Measurements from ENCODE around the gene QSOX2.
"Not testable (repeated sequence)": the region's sequence is repeated elsewhere in the genome, so short reads cannot be mapped to it uniquely, and the experiment has no call there.

DNA sequence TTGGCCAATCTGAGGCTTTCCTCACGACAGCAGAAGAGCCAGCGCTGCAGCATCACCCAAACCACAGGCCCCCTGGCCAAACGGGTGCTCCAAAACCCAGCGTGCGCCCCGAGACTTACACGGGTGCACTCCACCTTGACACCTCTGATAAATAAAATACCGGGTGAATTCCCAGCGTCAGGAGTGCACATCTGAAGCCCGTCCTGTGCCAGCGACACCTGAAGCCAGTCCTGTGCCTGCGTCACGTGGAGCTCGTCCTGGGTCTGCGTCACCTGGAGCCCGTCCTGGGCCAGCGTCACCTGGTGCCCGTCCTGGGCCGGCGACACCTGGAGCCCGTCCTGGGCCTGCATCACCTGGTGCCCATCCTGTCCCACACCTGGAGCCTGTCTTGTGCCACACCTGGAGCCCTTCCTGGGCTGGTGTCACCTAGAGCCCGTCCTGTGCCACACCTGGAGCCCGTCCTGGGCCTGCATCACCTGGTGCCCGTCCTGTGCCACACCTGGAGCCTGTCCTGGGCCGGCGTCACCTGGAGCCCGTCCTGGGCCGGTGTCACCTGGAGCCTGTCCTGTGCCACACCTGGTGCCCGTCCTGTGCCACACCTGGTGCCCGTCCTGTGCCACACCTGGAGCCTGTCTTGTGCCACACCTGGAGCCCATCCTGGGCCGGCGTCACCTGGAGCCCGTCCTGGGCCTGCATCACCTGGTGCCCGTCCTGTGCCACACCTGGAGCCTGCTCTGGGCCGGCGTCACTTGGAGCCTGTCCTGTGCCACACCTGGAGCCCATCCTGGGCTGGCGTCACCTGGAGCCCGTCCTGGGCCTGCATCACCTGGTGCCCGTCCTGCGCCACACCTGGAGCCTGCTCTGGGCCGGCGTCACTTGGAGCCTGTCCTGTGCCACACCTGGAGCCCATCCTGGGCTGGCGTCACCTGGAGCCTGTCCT lies 8.9 kb downstream of the QSOX2 start:
- not testable (repeated sequence) for TF ChIP-seq POLR2A (IDR thresholded peaks at IDR 0.05)
- TF ChIP-seq, protein P1, sequence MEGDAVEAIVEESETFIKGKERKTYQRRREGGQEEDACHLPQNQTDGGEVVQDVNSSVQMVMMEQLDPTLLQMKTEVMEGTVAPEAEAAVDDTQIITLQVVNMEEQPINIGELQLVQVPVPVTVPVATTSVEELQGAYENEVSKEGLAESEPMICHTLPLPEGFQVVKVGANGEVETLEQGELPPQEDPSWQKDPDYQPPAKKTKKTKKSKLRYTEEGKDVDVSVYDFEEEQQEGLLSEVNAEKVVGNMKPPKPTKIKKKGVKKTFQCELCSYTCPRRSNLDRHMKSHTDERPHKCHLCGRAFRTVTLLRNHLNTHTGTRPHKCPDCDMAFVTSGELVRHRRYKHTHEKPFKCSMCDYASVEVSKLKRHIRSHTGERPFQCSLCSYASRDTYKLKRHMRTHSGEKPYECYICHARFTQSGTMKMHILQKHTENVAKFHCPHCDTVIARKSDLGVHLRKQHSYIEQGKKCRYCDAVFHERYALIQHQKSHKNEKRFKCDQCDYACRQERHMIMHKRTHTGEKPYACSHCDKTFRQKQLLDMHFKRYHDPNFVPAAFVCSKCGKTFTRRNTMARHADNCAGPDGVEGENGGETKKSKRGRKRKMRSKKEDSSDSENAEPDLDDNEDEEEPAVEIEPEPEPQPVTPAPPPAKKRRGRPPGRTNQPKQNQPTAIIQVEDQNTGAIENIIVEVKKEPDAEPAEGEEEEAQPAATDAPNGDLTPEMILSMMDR (IDR thresholded peaks at IDR 0.05): not testable (repeated sequence)
